ENCODE data around the gene FKBP1C. TPM values are rescaled to one million over a fixed set of nuclear protein-coding genes. Genes with fewer than 3 reads are reported as not detected.

The FKBP1C gene
- total and polyA plus RNA-seq, 2 of the 4 experiments (the other 2 are of a cell fraction): 0.72 to 3.1 TPM

DNA sequence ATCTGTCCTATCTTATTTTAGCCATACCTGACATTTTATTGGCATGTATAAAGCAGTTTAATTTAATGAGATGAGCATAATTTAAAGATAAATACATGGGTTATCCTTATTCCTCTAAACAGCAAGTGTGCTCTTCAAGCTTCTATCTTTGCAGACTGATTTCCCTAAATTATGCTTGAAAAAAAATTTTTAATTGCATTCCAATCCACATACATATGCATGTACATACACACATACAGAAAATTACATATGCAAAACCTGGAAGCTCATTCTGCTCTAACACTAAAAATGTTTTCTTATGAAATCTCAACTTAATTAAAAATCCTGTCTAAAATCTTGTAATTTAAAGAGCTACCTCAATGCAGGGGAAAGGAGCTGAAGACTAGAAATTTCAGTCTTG is 35.3 kb downstream of the FKBP1C start:
- no peak overlapping the region for H2AFZ ChIP-seq (replicated peaks; ENCODE audit: low read length, poor library complexity)
- no peak overlapping the region for H2BK15ac ChIP-seq (ENCODE audit: low read depth, low read length)
- no peak overlapping the region for H4K8ac ChIP-seq (ENCODE audit: low read depth in 2 of 2, low read length in 2 of 2)
- H3K9me3 ChIP-seq (ENCODE audit: control insufficient read depth, insufficient read depth, low read length): no peaks in the 10 kb centered on the region
- no peak overlapping the region for H3K4me2 ChIP-seq (ENCODE audit: low read depth, low read length)
- H4K20me1 ChIP-seq (ENCODE audit: insufficient read depth, low read length): no peaks in the 10 kb centered on the region
- H3K9me1 ChIP-seq (ENCODE audit: insufficient read depth, low read length): no peaks in the 10 kb centered on the region
- TF ChIP-seq RCOR1 (IDR thresholded peaks at IDR 0.05; ENCODE audit: insufficient replicate concordance, low read length) (no peak), RAD21 (IDR thresholded peaks at IDR 0.05; ENCODE audit: low read length) (no peak), CHD1 (IDR thresholded peaks at IDR 0.05; ENCODE audit: low read depth, low read length) (no peak), BHLHE40 (IDR thresholded peaks at IDR 0.05; ENCODE audit: low read depth, low read length) (no peak), SMC3 (IDR thresholded peaks at IDR 0.05; ENCODE audit: low read depth, low read length) (no peak), MXI1 (IDR thresholded peaks at IDR 0.05; ENCODE audit: borderline replicate concordance, low read depth, low read length) (no peak)
- TF ChIP-seq, protein P1, sequence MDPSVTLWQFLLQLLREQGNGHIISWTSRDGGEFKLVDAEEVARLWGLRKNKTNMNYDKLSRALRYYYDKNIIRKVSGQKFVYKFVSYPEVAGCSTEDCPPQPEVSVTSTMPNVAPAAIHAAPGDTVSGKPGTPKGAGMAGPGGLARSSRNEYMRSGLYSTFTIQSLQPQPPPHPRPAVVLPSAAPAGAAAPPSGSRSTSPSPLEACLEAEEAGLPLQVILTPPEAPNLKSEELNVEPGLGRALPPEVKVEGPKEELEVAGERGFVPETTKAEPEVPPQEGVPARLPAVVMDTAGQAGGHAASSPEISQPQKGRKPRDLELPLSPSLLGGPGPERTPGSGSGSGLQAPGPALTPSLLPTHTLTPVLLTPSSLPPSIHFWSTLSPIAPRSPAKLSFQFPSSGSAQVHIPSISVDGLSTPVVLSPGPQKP (IDR thresholded peaks at IDR 0.05; ENCODE audit: borderline replicate concordance, low read depth, low read length): no peak
- TF ChIP-seq, protein P2, sequence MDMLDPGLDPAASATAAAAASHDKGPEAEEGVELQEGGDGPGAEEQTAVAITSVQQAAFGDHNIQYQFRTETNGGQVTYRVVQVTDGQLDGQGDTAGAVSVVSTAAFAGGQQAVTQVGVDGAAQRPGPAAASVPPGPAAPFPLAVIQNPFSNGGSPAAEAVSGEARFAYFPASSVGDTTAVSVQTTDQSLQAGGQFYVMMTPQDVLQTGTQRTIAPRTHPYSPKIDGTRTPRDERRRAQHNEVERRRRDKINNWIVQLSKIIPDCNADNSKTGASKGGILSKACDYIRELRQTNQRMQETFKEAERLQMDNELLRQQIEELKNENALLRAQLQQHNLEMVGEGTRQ (IDR thresholded peaks at IDR 0.05; ENCODE audit: low read depth, low read length): no peak
- intact Hi-C loops (cut with micrococcal nuclease): no loop called here
- H2AK5ac ChIP-seq (ENCODE audit: low read depth, low read length): no peak overlapping the region
- DNase-seq (no peak), ATAC-seq (ENCODE audit: low read depth) (no peak)
- no peak overlapping the region for H2AK9ac ChIP-seq (replicated peaks; ENCODE audit: low read depth, low read length, poor library complexity)
- H3K4me1 ChIP-seq (ENCODE audit: control insufficient read depth, insufficient read depth, low read length): no peaks in the 10 kb centered on the region
- BruUV-seq (replicated peaks): no TSS peak
- H3K9ac ChIP-seq (ENCODE audit: low read depth, low read length): no peak overlapping the region
- no peaks in the 10 kb centered on the region for H3K27me3 ChIP-seq (ENCODE audit: control insufficient read depth, insufficient read depth, low read length)
- H3K4ac ChIP-seq (ENCODE audit: low read depth, low read length): no peak overlapping the region
- ChIA-PET CTCF (no interaction called here), POLR2A (ENCODE audit: unreplicated experiment) (no interaction called here)
- H4K5ac ChIP-seq (ENCODE audit: low read depth, low read length): no peak overlapping the region
- dilution Hi-C loops (cut with HindIII; ENCODE audit: low sequenced_read_pairs, unreplicated experiment): no loop called here
- in situ Hi-C loops (cut with MboI; ENCODE audit: low sequenced_read_pairs): no loop called here
- H2BK120ac ChIP-seq (ENCODE audit: low read depth, low read length): no peak overlapping the region
- no peak overlapping the region for H3K4me3 ChIP-seq (ENCODE audit: insufficient read depth, low read depth, low read length)
- H2BK20ac ChIP-seq (ENCODE audit: low read depth, low read length): no peak overlapping the region
- no peak overlapping the region for H3K14ac ChIP-seq (replicated peaks; ENCODE audit: low read depth, low read length)
- no peak overlapping the region for H3K18ac ChIP-seq (ENCODE audit: low read depth, low read length)
- H3K23ac ChIP-seq (ENCODE audit: low read depth, low read length): no peak overlapping the region
- no peak overlapping the region for H3K56ac ChIP-seq (ENCODE audit: extremely low read depth, insufficient read depth, low read length)
- H3K79me1 ChIP-seq (ENCODE audit: low read depth in 1 of 2, low read length in 2 of 2): no peaks in the 10 kb centered on the region
- no peak overlapping the region for H2BK5ac ChIP-seq (ENCODE audit: low read depth, low read length, poor library complexity, severe bottlenecking)
- H4K91ac ChIP-seq (ENCODE audit: insufficient read depth, low read depth, low read length): no peak overlapping the region
- H3K36me3 ChIP-seq (ENCODE audit: control insufficient read depth, insufficient read depth, low read length): no peaks in the 10 kb centered on the region
- no peak overlapping the region for H3K27ac ChIP-seq (ENCODE audit: insufficient read depth, low read length)
